Neuronal stem cell (in vitro differentiated cells): Measurements from ENCODE around the gene ABO.

Experiments
- DNase-seq: peaks from one replicate; pipeline ENCODE4 v3.0.0-alpha.2; 2013; ENCODE audit warnings: low spot score
- H2AFZ ChIP-seq: one replicate; pipeline ENCODE4 v1.6.1; 2013; ENCODE audit warnings: mild to moderate bottlenecking, low read length, inconsistent platforms
- H2AK5ac ChIP-seq: 2 replicates; pipeline ENCODE4 v1.6.1; 2013; ENCODE audit warnings: low read depth, mild to moderate bottlenecking, inconsistent platforms, low read length, moderate library complexity, mixed read lengths
- H2BK120ac ChIP-seq: 2 replicates; pipeline ENCODE4 v1.6.1; 2013; ENCODE audit warnings: low read depth, mild to moderate bottlenecking, inconsistent platforms, low read length, moderate library complexity, mixed read lengths
- H2BK12ac ChIP-seq: one replicate; pipeline ENCODE4 v1.6.1; 2013; ENCODE audit warnings: low read length, inconsistent platforms
- H2BK15ac ChIP-seq: 2 replicates; pipeline ENCODE4 v1.6.1; 2013; ENCODE audit warnings: mild to moderate bottlenecking, low read length, inconsistent platforms, mixed read lengths
- H2BK5ac ChIP-seq: one replicate; pipeline ENCODE4 v1.6.1; 2013; ENCODE audit warnings: inconsistent platforms, mild to moderate bottlenecking, low read length, moderate library complexity
- H3K14ac ChIP-seq: one replicate; pipeline ENCODE4 v1.6.1; 2013; ENCODE audit warnings: low read length, inconsistent platforms
- H3K18ac ChIP-seq: 2 replicates; pipeline ENCODE4 v1.6.1; 2013; ENCODE audit warnings: low read length, inconsistent platforms
- H3K23ac ChIP-seq: 2 replicates; pipeline ENCODE4 v1.6.1; 2013; ENCODE audit warnings: low read depth, mild to moderate bottlenecking, mixed read lengths, low read length, inconsistent platforms; ENCODE audit not compliant: poor library complexity
- H3K27ac ChIP-seq: replicated peaks from 3 replicates; pipeline ENCODE4 v1.5.1; 2013; ENCODE audit warnings: low read length, inconsistent platforms
- H3K27me3 ChIP-seq, 3 experiments: 2 replicates each; pipeline ENCODE4 v1.6.1; 2013; ENCODE audit warnings: low read length in 3 of 3, mild to moderate bottlenecking in 2 of 3, inconsistent platforms in 1 of 3, low read depth in 1 of 3, mixed read lengths in 1 of 3, moderate library complexity in 1 of 3; ENCODE audit not compliant: control insufficient read depth in 3 of 3, insufficient read depth in 3 of 3
- H3K36me3 ChIP-seq, 2 donors: replicated peaks in 1 of 2; 2 replicates each; pipeline ENCODE4 v1.6.1; 2013; ENCODE audit warnings: low read length in 2 of 2; ENCODE audit not compliant: control insufficient read depth in 2 of 2, insufficient read depth in 2 of 2
- H3K4ac ChIP-seq: 2 replicates; pipeline ENCODE4 v1.6.1; 2013; ENCODE audit warnings: inconsistent platforms, mild to moderate bottlenecking, low read length, moderate library complexity
- H3K4me1 ChIP-seq, 2 donors: 1 replicate in 1 of 2; 2 replicates in 1 of 2; pipeline ENCODE4 v1.6.1; 2013; ENCODE audit warnings: low read length in 2 of 2, low read depth in 1 of 2; ENCODE audit not compliant: control insufficient read depth in 2 of 2, insufficient read depth in 1 of 2
- H3K4me2 ChIP-seq: one replicate; pipeline ENCODE4 v1.6.1; 2013; ENCODE audit warnings: mild to moderate bottlenecking, low read length, inconsistent platforms; ENCODE audit not compliant: insufficient read depth, poor library complexity, severe bottlenecking
- H3K4me3 ChIP-seq, 2 donors: 2 replicates each; pipeline ENCODE4 v1.5.1; 2013; ENCODE audit warnings: low read length in 2 of 2, mild to moderate bottlenecking in 2 of 2, inconsistent platforms in 1 of 2, moderate library complexity in 1 of 2
- H3K79me1 ChIP-seq: one replicate; pipeline ENCODE4 v1.6.1; 2013; ENCODE audit warnings: low read depth, mild to moderate bottlenecking, inconsistent platforms, low read length, moderate library complexity
- H3K9ac ChIP-seq: one replicate; pipeline ENCODE4 v1.6.1; 2013; ENCODE audit warnings: mild to moderate bottlenecking, low read depth, low read length, inconsistent platforms; ENCODE audit not compliant: poor library complexity
- H3K9me3 ChIP-seq, 2 donors: replicated peaks in 1 of 2; 2 replicates each; pipeline versions ENCODE3 to v1.6.1; 2013; ENCODE audit warnings: low read length in 2 of 2, mild to moderate bottlenecking in 2 of 2, inconsistent platforms in 1 of 2, low read depth in 1 of 2, mixed read lengths in 1 of 2, moderate library complexity in 1 of 2; ENCODE audit not compliant: control insufficient read depth in 2 of 2, insufficient read depth in 1 of 2
- H4K8ac ChIP-seq: one replicate; pipeline ENCODE4 v1.6.1; 2013; ENCODE audit warnings: low read depth, mild to moderate bottlenecking, inconsistent platforms, low read length, moderate library complexity
- H4K91ac ChIP-seq: one replicate; pipeline ENCODE4 v1.6.1; 2013; ENCODE audit warnings: low read length, low read depth, mild to moderate bottlenecking, inconsistent platforms; ENCODE audit not compliant: poor library complexity
- WGBS, 2 donors: extraction: QIAGEN DNeasy Blood & Tissue Kit; methylation state at CpG; one replicate each; pipeline ENCODE4 v1.1.7; 2013; ENCODE audit warnings: missing lambda C conversion rate in 2 of 2, mixed read lengths in 1 of 2; ENCODE audit not compliant: insufficient read length in 2 of 2, insufficient replicate concordance in 1 of 2; ENCODE audit errors: extremely low coverage in 2 of 2; 5-methylcytosine and 5-hydroxymethylcytosine counted together

ABO gene

DNA sequence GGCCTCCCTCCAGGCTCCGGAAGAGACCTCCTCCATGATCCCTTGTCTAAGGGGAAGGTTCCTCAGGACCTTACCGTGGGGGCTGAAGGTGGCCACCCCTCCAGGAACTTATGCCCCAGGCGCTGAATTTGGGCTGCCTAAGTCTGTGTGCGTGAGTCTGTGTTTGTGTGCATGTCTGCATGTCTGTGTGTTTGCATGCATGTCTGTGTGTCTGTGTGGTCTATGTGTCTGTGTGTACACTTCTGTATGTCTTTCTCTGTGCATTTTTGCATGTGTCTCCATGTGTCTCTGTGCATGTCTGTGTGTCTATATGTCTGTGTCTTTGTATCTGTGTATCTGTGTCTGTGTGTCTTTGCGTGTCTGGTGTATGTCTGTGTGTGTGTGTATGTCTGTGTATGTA is 20.5 kb downstream of the ABO start:
- no peak for DNase-seq
- no peak overlapping the region for H3K27ac ChIP-seq
- H3K4me2 ChIP-seq = no peak overlapping the region
- H3K36me3 ChIP-seq = no peaks in the 10 kb centered on the region
- H2BK5ac ChIP-seq = no peak overlapping the region
- no peak overlapping the region for H2AK5ac ChIP-seq
- H4K91ac ChIP-seq = no peak overlapping the region
- WGBS, 2 donors = no CpG with 5 or more reads among the region's 5 CpGs
- no peak overlapping the region for H3K4ac ChIP-seq
- peaks cover 0 to 34% (median 2%) of the 10 kb centered on the region in 3 experiments for H3K27me3 ChIP-seq
- no peak overlapping the region for H2AFZ ChIP-seq
- no peak overlapping the region for H3K14ac ChIP-seq
- H2BK120ac ChIP-seq = no peak overlapping the region
- no peaks in the 10 kb centered on the region for H3K9me3 ChIP-seq
- H4K8ac ChIP-seq = no peak overlapping the region
- no peak overlapping the region for H3K23ac ChIP-seq
- H3K79me1 ChIP-seq = peaks cover 1% of the 10 kb centered on the region
- peaks cover 0 to 10% of the 10 kb centered on the region in 2 donors for H3K4me1 ChIP-seq
- H2BK12ac ChIP-seq = no peak overlapping the region
- no peak overlapping the region for H3K18ac ChIP-seq
- peak overlapping the region in 1 of 2 donors; percentile 27 for H3K4me3 ChIP-seq
- H2BK15ac ChIP-seq = no peak overlapping the region
- H3K9ac ChIP-seq = no peak overlapping the region

- no peak overlapping the region for H2AK5ac ChIP-seq
- H3K23ac ChIP-seq = no peak overlapping the region
- H3K4me2 ChIP-seq = no peak overlapping the region
- DNase-seq = no peak
- no peak overlapping the region for H3K4ac ChIP-seq
- H3K79me1 ChIP-seq = peaks cover 1% of the 10 kb centered on the region
- peaks cover 0 to 37% (median 2%) of the 10 kb centered on the region in 3 experiments for H3K27me3 ChIP-seq
- no peak overlapping the region for H3K14ac ChIP-seq
- H3K4me3 ChIP-seq = no peak overlapping the region
- H3K9ac ChIP-seq = no peak overlapping the region
- H2BK15ac ChIP-seq = no peak overlapping the region
- H4K8ac ChIP-seq = no peak overlapping the region
- no peak overlapping the region for H3K27ac ChIP-seq
- no peak overlapping the region for H4K91ac ChIP-seq
- H2BK120ac ChIP-seq = no peak overlapping the region
- WGBS, 2 donors = no CpG with 5 or more reads among the region's 1 CpG
- no peaks in the 10 kb centered on the region for H3K36me3 ChIP-seq
- no peak overlapping the region for H2BK5ac ChIP-seq
- H2AFZ ChIP-seq = no peak overlapping the region
- H3K4me1 ChIP-seq = peaks cover 0 to 10% of the 10 kb centered on the region in 2 donors
- no peak overlapping the region for H3K18ac ChIP-seq
- no peak overlapping the region for H2BK12ac ChIP-seq
- no peaks in the 10 kb centered on the region for H3K9me3 ChIP-seq
These were observed 21.7 kb downstream of the ABO start for GRCh38 chr9:133253268-133253667.

- no peak for DNase-seq
- WGBS, 2 donors = no CpG with 5 or more reads among the region's 16 CpGs
These were observed 22.5 kb downstream of the ABO start for GRCh38 chr9:133252301-133253020.

GRCh38 chr9:133251773-133252172 is 23.2 kb downstream of the ABO start:
- Histone ChIP-seq H2BK120ac (no peak overlapping the region), H3K27me3 (peaks cover 0 to 43% (median 2%) of the 10 kb centered on the region in 3 experiments), H3K23ac (no peak overlapping the region), H4K8ac (no peak overlapping the region), H3K4me3 (no peak overlapping the region), H4K91ac (no peak overlapping the region), H3K4me2 (no peak overlapping the region), H2AFZ (no peak overlapping the region), H2BK5ac (no peak overlapping the region), H3K18ac (no peak overlapping the region), H3K79me1 (peaks cover 1% of the 10 kb centered on the region), H2BK12ac (no peak overlapping the region), H3K27ac (no peak overlapping the region), H2BK15ac (no peak overlapping the region), H3K4me1 (no peaks in the 10 kb centered on the region), H3K36me3 (no peaks in the 10 kb centered on the region), H3K9me3 (no peaks in the 10 kb centered on the region), H3K14ac (no peak overlapping the region), H2AK5ac (no peak overlapping the region), H3K9ac (no peak overlapping the region), H3K4ac (no peak overlapping the region)
- DNase-seq = no peak
- no CpG with 5 or more reads among the region's 11 CpGs for WGBS, 2 donors

More at GRCh38 chr9:133252301-133253020, 22.5 kb downstream of the ABO start:
- Histone ChIP-seq H2BK15ac (no peak overlapping the region), H2AFZ (no peak overlapping the region), H2BK12ac (no peak overlapping the region), H3K27me3 (peaks cover 0 to 43% (median 2%) of the 10 kb centered on the region in 3 experiments), H3K14ac (peak overlapping the region; percentile 67), H4K8ac (no peak overlapping the region), H3K4ac (no peak overlapping the region), H3K9ac (no peak overlapping the region), H3K4me2 (no peak overlapping the region), H3K18ac (no peak overlapping the region), H3K23ac (no peak overlapping the region), H3K79me1 (peaks cover 1% of the 10 kb centered on the region), H3K36me3 (no peaks in the 10 kb centered on the region), H3K9me3 (no peaks in the 10 kb centered on the region), H3K4me3 (no peak overlapping the region), H2AK5ac (no peak overlapping the region), H3K27ac (no peak overlapping the region), H2BK5ac (no peak overlapping the region), H3K4me1 (peaks cover 0 to 2% of the 10 kb centered on the region in 2 donors), H2BK120ac (no peak overlapping the region), H4K91ac (no peak overlapping the region)
